Activated naive CD8-positive, alpha-beta T cell (primary cell): ENCODE measurements around the gene MAP3K10.
"Not testable (repeated sequence)": the region's sequence is repeated elsewhere in the genome, so short reads cannot be mapped to it uniquely, and the experiment has no call there.

ENCODE experiments used
- H3K27ac Mint-ChIP-seq: one replicate; pipeline ENCODE4 v1.8.0; 2021; ENCODE audit warnings: mixed read lengths
- H3K27me3 Mint-ChIP-seq: one replicate; pipeline ENCODE4 v1.8.0; 2021; ENCODE audit warnings: mixed read lengths
- H3K36me3 Mint-ChIP-seq: one replicate; pipeline ENCODE4 v1.8.0; 2021; ENCODE audit warnings: mixed read lengths
- H3K4me1 Mint-ChIP-seq: one replicate; pipeline ENCODE4 v1.8.0; 2021; ENCODE audit warnings: low read depth, mixed read lengths
- H3K4me3 Mint-ChIP-seq: one replicate; pipeline ENCODE4 v1.8.0; 2021; ENCODE audit warnings: mild to moderate bottlenecking, mixed read lengths
- H3K9me3 Mint-ChIP-seq: one replicate; pipeline ENCODE4 v1.8.0; 2021; ENCODE audit warnings: low read depth, mixed read lengths

Gene MAP3K10

GRCh38 chr19:40163541-40164129 is 27.6 kb upstream of the MAP3K10 start:
- H3K27me3 Mint-ChIP-seq: no peaks in the 10 kb centered on the region
- no peaks in the 10 kb centered on the region for H3K36me3 Mint-ChIP-seq
- H3K9me3 Mint-ChIP-seq: no peaks in the 10 kb centered on the region
- H3K27ac Mint-ChIP-seq: no peak overlapping the region
- peaks cover 15% of the 10 kb centered on the region for H3K4me1 Mint-ChIP-seq
- no peak overlapping the region for H3K4me3 Mint-ChIP-seq

GRCh38 chr19:40165362-40165937 is 25.8 kb upstream of the MAP3K10 start:
- H3K27ac Mint-ChIP-seq: peak overlapping the region; percentile 34
- no peak overlapping the region for H3K4me3 Mint-ChIP-seq
- H3K4me1 Mint-ChIP-seq: peaks cover 15% of the 10 kb centered on the region
- no peaks in the 10 kb centered on the region for H3K36me3 Mint-ChIP-seq
- H3K27me3 Mint-ChIP-seq: no peaks in the 10 kb centered on the region
- H3K9me3 Mint-ChIP-seq: no peaks in the 10 kb centered on the region

- not testable (repeated sequence) for H3K9me3 Mint-ChIP-seq, H3K27me3 Mint-ChIP-seq, H3K36me3 Mint-ChIP-seq, H3K27ac Mint-ChIP-seq, H3K4me1 Mint-ChIP-seq, H3K4me3 Mint-ChIP-seq
These were observed 21.5 kb upstream of the MAP3K10 start for GRCh38 chr19:40169482-40170302.

GRCh38 chr19:40170303-40170989 is 20.8 kb upstream of the MAP3K10 start:
- not testable (repeated sequence) for H3K27me3 Mint-ChIP-seq, H3K9me3 Mint-ChIP-seq, H3K4me1 Mint-ChIP-seq, H3K4me3 Mint-ChIP-seq, H3K27ac Mint-ChIP-seq, H3K36me3 Mint-ChIP-seq

- H3K4me1 Mint-ChIP-seq, H3K27ac Mint-ChIP-seq: not testable (repeated sequence)
These were observed 19.9 kb upstream of the MAP3K10 start for GRCh38 chr19:40171293-40171692.

GRCh38 chr19:40174092-40174491 is 17.1 kb upstream of the MAP3K10 start:
- H3K36me3 Mint-ChIP-seq: no peaks in the 10 kb centered on the region
- H3K27ac Mint-ChIP-seq: no peak overlapping the region
- H3K27me3 Mint-ChIP-seq: peaks cover 3% of the 10 kb centered on the region
- H3K4me3 Mint-ChIP-seq: no peak overlapping the region
- H3K9me3 Mint-ChIP-seq: no peaks in the 10 kb centered on the region
- no peaks in the 10 kb centered on the region for H3K4me1 Mint-ChIP-seq

More at GRCh38 chr19:40171293-40171692, 19.9 kb upstream of the MAP3K10 start:
- H3K4me3 Mint-ChIP-seq, H3K9me3 Mint-ChIP-seq, H3K27me3 Mint-ChIP-seq, H3K36me3 Mint-ChIP-seq: not testable (repeated sequence)

- Mint-ChIP-seq H3K4me1 (no peaks in the 10 kb centered on the region), H3K36me3 (no peaks in the 10 kb centered on the region), H3K27ac (no peak overlapping the region), H3K9me3 (no peaks in the 10 kb centered on the region), H3K27me3 (peaks cover 5% of the 10 kb centered on the region), H3K4me3 (no peak overlapping the region)
These were observed 15.4 kb upstream of the MAP3K10 start for GRCh38 chr19:40175820-40176219.

- peaks cover 5% of the 10 kb centered on the region for H3K27me3 Mint-ChIP-seq
- H3K4me1 Mint-ChIP-seq: no peaks in the 10 kb centered on the region
- no peak overlapping the region for H3K4me3 Mint-ChIP-seq
- no peaks in the 10 kb centered on the region for H3K9me3 Mint-ChIP-seq
- H3K27ac Mint-ChIP-seq: no peak overlapping the region
- H3K36me3 Mint-ChIP-seq: no peaks in the 10 kb centered on the region
These were observed 13.7 kb upstream of the MAP3K10 start for GRCh38 chr19:40177286-40178070.

GRCh38 chr19:40178756-40179155 is 12.5 kb upstream of the MAP3K10 start:
- Mint-ChIP-seq H3K36me3 (no peaks in the 10 kb centered on the region), H3K4me1 (no peaks in the 10 kb centered on the region), H3K9me3 (no peaks in the 10 kb centered on the region), H3K4me3 (no peak overlapping the region), H3K27ac (no peak overlapping the region), H3K27me3 (peaks cover 5% of the 10 kb centered on the region)

- no peak overlapping the region for H3K4me3 Mint-ChIP-seq
- peaks cover 4% of the 10 kb centered on the region for H3K4me1 Mint-ChIP-seq
- no peaks in the 10 kb centered on the region for H3K36me3 Mint-ChIP-seq
- no peak overlapping the region for H3K27ac Mint-ChIP-seq
- peaks cover 2% of the 10 kb centered on the region for H3K27me3 Mint-ChIP-seq
- no peaks in the 10 kb centered on the region for H3K9me3 Mint-ChIP-seq
These were observed 7.0 kb upstream of the MAP3K10 start for GRCh38 chr19:40184273-40184672.

- H3K27ac Mint-ChIP-seq: no peak overlapping the region
- no peaks in the 10 kb centered on the region for H3K27me3 Mint-ChIP-seq
- peak overlapping the region; percentile 71 for H3K4me3 Mint-ChIP-seq
- H3K9me3 Mint-ChIP-seq: no peaks in the 10 kb centered on the region
- H3K36me3 Mint-ChIP-seq: peaks cover 6% of the 10 kb centered on the region
- peaks cover 35% of the 10 kb centered on the region for H3K4me1 Mint-ChIP-seq
These were observed 815 bp downstream of the MAP3K10 start for GRCh38 chr19:40191836-40192646.

GRCh38 chr19:40192758-40193586 is 1.7 kb downstream of the MAP3K10 start:
- peaks cover 6% of the 10 kb centered on the region for H3K36me3 Mint-ChIP-seq
- H3K27me3 Mint-ChIP-seq: no peaks in the 10 kb centered on the region
- peak overlapping the region; percentile 71 for H3K4me3 Mint-ChIP-seq
- H3K4me1 Mint-ChIP-seq: peaks cover 35% of the 10 kb centered on the region
- H3K9me3 Mint-ChIP-seq: no peaks in the 10 kb centered on the region
- no peak overlapping the region for H3K27ac Mint-ChIP-seq

- peaks cover 6% of the 10 kb centered on the region for H3K36me3 Mint-ChIP-seq
- peaks cover 34% of the 10 kb centered on the region for H3K4me1 Mint-ChIP-seq
- no peaks in the 10 kb centered on the region for H3K27me3 Mint-ChIP-seq
- no peak overlapping the region for H3K27ac Mint-ChIP-seq
- H3K9me3 Mint-ChIP-seq: no peaks in the 10 kb centered on the region
- H3K4me3 Mint-ChIP-seq: peak overlapping the region; percentile 11
These were observed 2.3 kb downstream of the MAP3K10 start for GRCh38 chr19:40193587-40193849.
